CD14-positive monocyte (primary cell): ENCODE measurements around the gene ZFYVE1. TPM values are rescaled to one million over a fixed set of nuclear protein-coding genes. Genes with fewer than 3 reads are reported as not detected.

Experiments
- DNase-seq, 3 donors: peaks; one replicate each; pipeline ENCODE4 v3.0.0-alpha.2; 2011 to 2022
- H2AFZ ChIP-seq: 2 replicates; pipeline ENCODE4 v1.6.0; 2012; ENCODE audit warnings: mild to moderate bottlenecking, low read depth, low read length, inconsistent platforms; ENCODE audit not compliant: insufficient read depth, poor library complexity, severe bottlenecking
- H3K27ac ChIP-seq, 2 donors: 1 replicate in 1 of 2; 2 replicates in 1 of 2; pipeline ENCODE4 v1.5.1; 2012 to 2013; ENCODE audit warnings: low read length in 2 of 2, control low read depth in 1 of 2, inconsistent platforms in 1 of 2, low read depth in 1 of 2, mild to moderate bottlenecking in 1 of 2
- H3K27me3 ChIP-seq, 2 donors: one replicate each; pipeline versions ENCODE4 v1.6.0 to v1.6.1; 2011 to 2013; ENCODE audit warnings: low read length in 2 of 2; ENCODE audit not compliant: control insufficient read depth in 2 of 2, insufficient read depth in 2 of 2
- H3K36me3 ChIP-seq, 2 donors: replicated peaks in 1 of 2; 1 replicate in 1 of 2; 2 replicates in 1 of 2; pipeline versions ENCODE4 v1.5.1 to v1.6.1; 2012 to 2013; ENCODE audit warnings: low read length in 2 of 2, control low read depth in 1 of 2, inconsistent platforms in 1 of 2, mild to moderate bottlenecking in 1 of 2; ENCODE audit not compliant: insufficient read depth in 2 of 2, control insufficient read depth in 1 of 2
- H3K4me1 ChIP-seq, 2 donors: 1 replicate in 1 of 2; 2 replicates in 1 of 2; pipeline versions ENCODE4 v1.5.1 to v1.6.1; 2012 to 2013; ENCODE audit warnings: low read length in 2 of 2, control low read depth in 1 of 2, inconsistent platforms in 1 of 2, mild to moderate bottlenecking in 1 of 2, moderate library complexity in 1 of 2; ENCODE audit not compliant: insufficient read depth in 2 of 2, control insufficient read depth in 1 of 2
- H3K4me2 ChIP-seq: replicated peaks from 2 replicates; pipeline ENCODE3; 2012; ENCODE audit warnings: low read length, moderate library complexity, mild to moderate bottlenecking; ENCODE audit not compliant: poor library complexity, severe bottlenecking; ENCODE audit errors: extremely low read depth
- H3K4me3 ChIP-seq, 3 experiments: fragments of 200-600 bp in 1 of 3; sonication (generic) in 1 of 3; replicated peaks in 1 of 3; 1 replicate in 2 of 3; 2 replicates in 1 of 3; pipeline ENCODE4 v1.5.1; 2011 to 2013; ENCODE audit warnings: low read length in 3 of 3, mild to moderate bottlenecking in 3 of 3, control low read depth in 2 of 3, low read depth in 2 of 3, inconsistent platforms in 1 of 3, moderate library complexity in 1 of 3
- H3K79me2 ChIP-seq: 2 replicates; pipeline ENCODE4 v1.6.0; 2012; ENCODE audit warnings: mild to moderate bottlenecking, control low read depth, inconsistent platforms, low read length, moderate library complexity; ENCODE audit not compliant: insufficient read depth
- H3K9ac ChIP-seq: 2 replicates; pipeline ENCODE4 v1.6.0; 2017; ENCODE audit warnings: low read length, mild to moderate bottlenecking; ENCODE audit not compliant: insufficient read depth, poor library complexity, severe bottlenecking
- H3K9me3 ChIP-seq, 2 donors: replicated peaks in 1 of 2; 1 replicate in 1 of 2; 2 replicates in 1 of 2; pipeline versions ENCODE4 v1.5.1 to v1.6.1; 2012 to 2013; ENCODE audit warnings: low read length in 2 of 2, control low read depth in 1 of 2; ENCODE audit not compliant: control insufficient read depth in 1 of 2, insufficient read depth in 1 of 2
- H4K20me1 ChIP-seq: 2 replicates; pipeline ENCODE4 v1.6.0; 2012; ENCODE audit warnings: mild to moderate bottlenecking, low read length, control low read depth, moderate library complexity; ENCODE audit not compliant: insufficient read depth
- H3K27ac Mint-ChIP-seq, 7 donors: one replicate each; pipeline ENCODE4 v1.8.0; 2020; ENCODE audit warnings: mild to moderate bottlenecking in 7 of 7, mixed read lengths in 7 of 7, moderate library complexity in 6 of 7, inconsistent platforms in 2 of 7
- H3K27me3 Mint-ChIP-seq, 3 donors: one replicate each; pipeline ENCODE4 v1.8.0; 2021 to 2022; ENCODE audit warnings: low read depth in 3 of 3, mild to moderate bottlenecking in 3 of 3, mixed read lengths in 3 of 3, moderate library complexity in 3 of 3, inconsistent platforms in 1 of 3
- H3K36me3 Mint-ChIP-seq, 2 donors: one replicate each; pipeline ENCODE4 v1.8.0; 2020; ENCODE audit warnings: mixed read lengths in 2 of 2, inconsistent platforms in 1 of 2, mild to moderate bottlenecking in 1 of 2
- H3K4me1 Mint-ChIP-seq: one replicate; pipeline ENCODE4 v1.8.0; 2020; ENCODE audit warnings: mild to moderate bottlenecking, mixed read lengths
- H3K4me3 Mint-ChIP-seq, 2 donors: one replicate each; pipeline ENCODE4 v1.8.0; 2020; ENCODE audit warnings: mild to moderate bottlenecking in 2 of 2, mixed read lengths in 2 of 2, moderate library complexity in 1 of 2
- H3K9me3 Mint-ChIP-seq, 7 donors: one replicate each; pipeline ENCODE4 v1.8.0; 2020 to 2022; ENCODE audit warnings: mixed read lengths in 7 of 7, mild to moderate bottlenecking in 6 of 7, moderate library complexity in 6 of 7, inconsistent platforms in 2 of 7
- CTCF ChIP-seq: fragments of 200-600 bp; IDR thresholded peaks from one replicate; pipeline ENCODE4 v1.8.0; 2022; ENCODE audit warnings: antibody characterized with exemption, mild to moderate bottlenecking
- WGBS: methylation state at CpG from one replicate; pipeline ENCODE4 v1.1.5; 2013; ENCODE audit warnings: missing lambda C conversion rate; ENCODE audit not compliant: insufficient coverage; 5-methylcytosine and 5-hydroxymethylcytosine counted together
- intact Hi-C, 2 donors: fragments of 100-400 bp; cut with micrococcal nuclease; formaldehyde crosslinking; loops; one replicate each; pipeline versions ENCODE4 v1.15.0 to v1.15.1; 2023
- polyA plus RNA-seq, 3 donors: library from polyadenylated mRNA; depleted of rRNA in 1 of 3; unstranded in 2 of 3; stranded (reverse) in 1 of 3; fragments of 300-500 nt in 2 of 3; fragments of >200 nt in 1 of 3; fragmentation: Illumina TruSeq in 2 of 3; gene quantifications; 1 replicate in 2 of 3; 2 replicates in 1 of 3; pipeline ENCODE4 v1.2.3, GENCODE V29; 2012 to 2021

ZFYVE1 gene
- polyA plus RNA-seq, 3 donors = 4.9 to 18.6 (median 5.3) TPM

GRCh38 chr14:73026243-73026844 lies 562 bp downstream of the ZFYVE1 start:
- Mint-ChIP-seq H3K4me3 (peak overlapping the region; percentile 94 to 97), H3K36me3 (peaks cover 28 to 30% of the 10 kb centered on the region in 2 donors), H3K27me3 (peaks cover 0 to 1% (median 1%) of the 10 kb centered on the region in 3 donors), H3K4me1 (peaks cover 42% of the 10 kb centered on the region), H3K27ac (peak overlapping the region; percentile 73 to 92 (median 89)), H3K9me3 (no peaks in the 10 kb centered on the region)
- Histone ChIP-seq H3K79me2 (peaks cover 44% of the 10 kb centered on the region), H3K4me1 (peaks cover 21 to 23% of the 10 kb centered on the region in 2 donors), H3K9ac (peak overlapping the region; percentile 64), H3K9me3 (no peaks in the 10 kb centered on the region), H3K36me3 (peaks cover 15 to 30% of the 10 kb centered on the region in 2 donors), H3K4me2 (peak overlapping the region; percentile 79), H3K4me3 (peak overlapping the region; percentile 55 to 89 (median 88)), H3K27me3 (no peaks in the 10 kb centered on the region), H3K27ac (peak overlapping the region; percentile 56 to 79), H2AFZ (peak overlapping the region; percentile 87), H4K20me1 (peaks cover 35% of the 10 kb centered on the region)
- DNase-seq = no peak
- intact Hi-C loops = loop anchor here in 1 of 2 donors (2.0 kb wide), 1 partner anchor 32 kb away; the partner anchor contains the start of gene RBM25
- TF ChIP-seq CTCF = no peak
- 0% methylated on average over 9 of the region's 21 CpGs for WGBS

- H3K79me2 ChIP-seq = peaks cover 49% of the 10 kb centered on the region
- H3K27ac ChIP-seq = no peak overlapping the region
- DNase-seq = no peak
- H3K36me3 ChIP-seq = peaks cover 18 to 35% of the 10 kb centered on the region in 2 donors
- H3K4me3 ChIP-seq = no peak overlapping the region
- no peak overlapping the region for H3K9ac ChIP-seq
- peaks cover 39% of the 10 kb centered on the region for H4K20me1 ChIP-seq
- no peaks in the 10 kb centered on the region for H3K27me3 ChIP-seq
- H3K9me3 Mint-ChIP-seq = no peaks in the 10 kb centered on the region
- H3K4me1 Mint-ChIP-seq = peaks cover 42% of the 10 kb centered on the region
- intact Hi-C loops = no loop called here
- WGBS = 100% methylated on average over 2 of the region's 3 CpGs
- H3K36me3 Mint-ChIP-seq = peaks cover 28 to 30% of the 10 kb centered on the region in 2 donors
- peaks cover 21 to 23% of the 10 kb centered on the region in 2 donors for H3K4me1 ChIP-seq
- H3K27ac Mint-ChIP-seq = peak overlapping the region in 1 of 7 donors; percentile 25
- H3K4me2 ChIP-seq = peak overlapping the region; percentile 79
- no peak for TF ChIP-seq CTCF
- H3K9me3 ChIP-seq = no peaks in the 10 kb centered on the region
- no peak overlapping the region for H3K4me3 Mint-ChIP-seq
- no peak overlapping the region for H2AFZ ChIP-seq
- peaks cover 0 to 1% (median 1%) of the 10 kb centered on the region in 3 donors for H3K27me3 Mint-ChIP-seq
These were observed 1.4 kb downstream of the ZFYVE1 start for GRCh38 chr14:73025544-73025943.
